Upper lobe of right lung (tissue), 1 donor: ENCODE data around the gene HMGCR. TPM values are rescaled to one million over a fixed set of nuclear protein-coding genes. Genes with fewer than 3 reads are reported as not detected.
"Not testable (repeated sequence)": the region's sequence is repeated elsewhere in the genome, so short reads cannot be mapped to it uniquely, and the experiment has no call there.

Experiments
- ATAC-seq: fragments of 200-7000 bp; cut with Tn5 transposase; one replicate; pipeline ENCODE4 v1.9.1; 2020; ENCODE audit warnings: mild to moderate bottlenecking, moderate library complexity
- DNase-seq: peaks from one replicate; pipeline ENCODE4 v3.0.0-alpha.2; 2020
- H3K27ac ChIP-seq: fragments of 200-600 bp; one replicate; pipeline ENCODE4 v1.8.0; 2022
- H3K27me3 ChIP-seq: fragments of 200-600 bp; one replicate; pipeline ENCODE4 v1.8.0; 2022; ENCODE audit warnings: mild to moderate bottlenecking
- H3K36me3 ChIP-seq: fragments of 200-600 bp; one replicate; pipeline ENCODE4 v1.8.0; 2022
- H3K4me1 ChIP-seq: fragments of 200-600 bp; one replicate; pipeline ENCODE4 v1.8.0; 2022
- H3K4me3 ChIP-seq: fragments of 200-600 bp; one replicate; pipeline ENCODE4 v1.8.0; 2022; ENCODE audit warnings: mild to moderate bottlenecking
- H3K9me3 ChIP-seq: fragments of 200-600 bp; one replicate; pipeline ENCODE4 v1.8.0; 2022
- CTCF ChIP-seq: fragments of 200-600 bp; IDR thresholded peaks from one replicate; pipeline ENCODE4 v1.8.0; 2022; ENCODE audit warnings: antibody characterized with exemption
- intact Hi-C: fragments of 100-400 bp; cut with DNase I; formaldehyde crosslinking; loops from one replicate; pipeline ENCODE4 v1.11.0; 2022
- total RNA-seq: library from RNA; stranded (reverse); fragmentation: NEBNext Ultra II Directional; extraction: Animal tissue kit (Norgen Biotek cat#: 25700); gene quantifications from one replicate; pipeline ENCODE4 v1.2.1, GENCODE V29; 2021
- donor health status: DM: no; HTN: yes; CAD: no; lungs with severe emphysema.

The HMGCR gene
- total RNA-seq, 1 donor from 2014 or later = 96.5 TPM

DNA sequence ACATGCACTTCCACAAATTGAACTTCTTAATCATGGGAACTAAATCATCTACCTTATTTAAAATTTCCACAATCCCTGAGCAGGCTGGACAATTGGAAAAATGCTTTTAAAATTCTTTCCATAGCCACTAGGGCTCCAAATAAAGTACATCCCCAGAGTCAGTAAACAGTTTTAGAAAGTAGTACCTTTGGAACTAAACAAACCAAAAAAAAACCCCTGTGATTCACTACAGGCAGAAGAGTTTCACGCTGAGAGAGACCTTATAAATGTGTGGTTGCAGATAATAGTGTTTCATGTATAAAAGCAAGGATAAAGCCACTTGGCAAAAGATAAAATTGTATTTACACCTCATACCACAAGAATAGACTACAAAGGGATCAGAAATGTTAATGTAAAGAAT lies 11.8 kb upstream of the HMGCR start:
- no peak for TF ChIP-seq CTCF
- no peak for DNase-seq
- no peaks in the 10 kb centered on the region for H3K4me1 ChIP-seq

DNA sequence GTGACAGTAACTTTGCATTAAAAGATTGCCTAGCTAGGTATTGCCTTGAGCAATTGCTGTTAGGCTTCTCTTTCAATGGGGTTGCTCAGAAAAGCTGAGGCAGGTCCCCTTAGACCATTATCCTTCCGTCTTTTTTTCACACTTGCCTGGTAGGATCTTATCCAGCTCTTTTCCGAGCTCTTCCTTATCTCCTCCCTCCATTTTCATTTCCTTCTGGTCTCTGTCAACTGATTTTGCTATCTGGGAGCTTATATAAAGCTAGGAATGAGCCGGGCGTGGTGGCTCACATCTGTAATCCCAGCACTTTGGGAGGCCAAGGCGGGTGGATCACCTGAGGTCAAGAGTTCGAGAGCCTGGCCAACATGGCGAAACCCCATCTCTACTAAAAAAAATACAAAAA lies 6.6 kb upstream of the HMGCR start:
- no peaks in the 10 kb centered on the region for H3K27me3 ChIP-seq
- H3K36me3 ChIP-seq = no peaks in the 10 kb centered on the region
- H3K4me3 ChIP-seq = no peak overlapping the region
- H3K4me1 ChIP-seq = no peaks in the 10 kb centered on the region
- no peak overlapping the region for H3K27ac ChIP-seq
- TF ChIP-seq CTCF = no peak
- H3K9me3 ChIP-seq = no peaks in the 10 kb centered on the region
- DNase-seq (no peak), ATAC-seq (no peak)
- intact Hi-C loops = no loop called here

More for the DNA sequence above, 11.8 kb upstream of the HMGCR start:
- no peak overlapping the region for H3K27ac ChIP-seq
- H3K36me3 ChIP-seq = no peaks in the 10 kb centered on the region
- intact Hi-C loops = no loop called here
- no peaks in the 10 kb centered on the region for H3K27me3 ChIP-seq
- H3K4me3 ChIP-seq = no peak overlapping the region
- no peak for ATAC-seq
- H3K9me3 ChIP-seq = no peaks in the 10 kb centered on the region

- no peak overlapping the region for H3K4me3 ChIP-seq
- TF ChIP-seq CTCF = no peak
- peaks cover 6% of the 10 kb centered on the region for H3K4me1 ChIP-seq
- H3K27ac ChIP-seq = no peak overlapping the region
- H3K9me3 ChIP-seq = no peaks in the 10 kb centered on the region
- H3K36me3 ChIP-seq = no peaks in the 10 kb centered on the region
- intact Hi-C loops = no loop called here
- ATAC-seq = no peak
- no peaks in the 10 kb centered on the region for H3K27me3 ChIP-seq
- DNase-seq = no peak
Measured at GRCh38 chr5:75331095-75332090, 5.6 kb upstream of the HMGCR start.

DNA sequence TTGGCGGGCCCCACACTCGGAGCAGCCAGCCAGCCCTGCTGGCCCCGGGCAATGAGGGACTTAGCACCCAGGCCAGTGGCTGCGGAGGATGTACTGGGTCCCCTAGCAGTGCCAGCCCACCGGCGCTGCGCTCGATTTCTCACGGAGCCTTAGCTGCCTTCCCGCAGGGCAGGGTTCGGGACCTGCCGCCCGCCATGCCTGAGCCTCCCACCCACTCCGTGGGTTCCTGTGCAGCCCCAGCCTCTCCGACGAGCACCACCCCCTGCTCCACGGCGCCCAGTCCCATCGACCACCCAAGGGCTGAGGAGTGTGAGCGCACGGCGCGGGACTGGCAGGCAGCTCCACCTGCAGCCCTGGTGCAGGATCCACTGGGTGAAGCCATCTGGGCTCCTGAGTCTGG lies 3.3 kb upstream of the HMGCR start:
- H3K27ac ChIP-seq, H3K4me3 ChIP-seq, H3K4me1 ChIP-seq, intact Hi-C loops, H3K9me3 ChIP-seq, ATAC-seq, DNase-seq, H3K27me3 ChIP-seq, H3K36me3 ChIP-seq: not testable (repeated sequence)

DNA sequence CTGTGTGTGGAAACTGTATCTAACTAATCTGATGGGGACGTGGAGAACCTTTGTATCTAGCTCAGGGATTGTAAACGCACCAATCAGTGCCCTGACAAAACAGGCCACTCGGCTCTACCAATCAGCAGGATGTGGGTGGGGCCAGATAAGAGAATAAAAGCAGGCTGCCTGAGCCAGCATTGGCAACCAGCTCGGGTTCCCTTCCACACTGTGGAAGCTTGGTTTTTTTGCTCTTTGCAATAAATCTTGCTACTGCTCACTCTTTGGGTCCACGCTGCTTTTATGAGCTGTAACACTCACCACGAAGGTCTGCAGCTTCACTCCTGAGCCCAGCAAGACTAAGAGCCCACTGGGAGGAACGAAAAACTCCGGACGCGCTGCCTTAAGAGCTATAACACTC lies 2.6 kb upstream of the HMGCR start:
- intact Hi-C loops = not testable (repeated sequence)

DNA sequence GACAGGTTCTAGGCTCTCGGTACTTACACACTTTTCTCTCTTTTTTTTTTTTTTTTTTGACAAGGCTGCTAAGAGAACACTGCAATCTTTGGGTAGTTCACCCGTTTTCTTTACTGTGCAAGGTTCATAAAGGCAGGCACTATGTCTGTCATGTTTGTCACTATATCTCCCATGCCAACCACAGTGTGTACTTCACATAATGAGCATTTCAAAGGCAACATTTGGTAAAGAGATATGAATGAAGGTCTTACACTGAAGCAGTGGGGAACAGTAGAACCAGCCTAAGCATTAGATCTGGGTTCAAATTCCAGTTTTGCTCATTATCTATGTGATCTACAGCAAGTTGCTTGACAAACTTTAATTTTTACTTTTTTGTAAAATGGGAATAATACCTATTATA lies 1.5 kb upstream of the HMGCR start:
- Histone ChIP-seq H3K27ac (peak overlapping the region; percentile 89), H3K27me3 (no peaks in the 10 kb centered on the region), H3K4me1 (peaks cover 6% of the 10 kb centered on the region), H3K4me3 (no peak overlapping the region), H3K36me3 (no peaks in the 10 kb centered on the region), H3K9me3 (no peaks in the 10 kb centered on the region)
- DNase-seq = no peak
- intact Hi-C loops = no loop called here
- no peak for ATAC-seq
- TF ChIP-seq CTCF = no peak

More for the DNA sequence above, 2.6 kb upstream of the HMGCR start:
- not testable (repeated sequence) for H3K4me1 ChIP-seq, H3K36me3 ChIP-seq, H3K27me3 ChIP-seq, H3K4me3 ChIP-seq, H3K27ac ChIP-seq, DNase-seq, H3K9me3 ChIP-seq, ATAC-seq
